ENCODE measurements around the gene SNTG2.

Gene SNTG2

DNA sequence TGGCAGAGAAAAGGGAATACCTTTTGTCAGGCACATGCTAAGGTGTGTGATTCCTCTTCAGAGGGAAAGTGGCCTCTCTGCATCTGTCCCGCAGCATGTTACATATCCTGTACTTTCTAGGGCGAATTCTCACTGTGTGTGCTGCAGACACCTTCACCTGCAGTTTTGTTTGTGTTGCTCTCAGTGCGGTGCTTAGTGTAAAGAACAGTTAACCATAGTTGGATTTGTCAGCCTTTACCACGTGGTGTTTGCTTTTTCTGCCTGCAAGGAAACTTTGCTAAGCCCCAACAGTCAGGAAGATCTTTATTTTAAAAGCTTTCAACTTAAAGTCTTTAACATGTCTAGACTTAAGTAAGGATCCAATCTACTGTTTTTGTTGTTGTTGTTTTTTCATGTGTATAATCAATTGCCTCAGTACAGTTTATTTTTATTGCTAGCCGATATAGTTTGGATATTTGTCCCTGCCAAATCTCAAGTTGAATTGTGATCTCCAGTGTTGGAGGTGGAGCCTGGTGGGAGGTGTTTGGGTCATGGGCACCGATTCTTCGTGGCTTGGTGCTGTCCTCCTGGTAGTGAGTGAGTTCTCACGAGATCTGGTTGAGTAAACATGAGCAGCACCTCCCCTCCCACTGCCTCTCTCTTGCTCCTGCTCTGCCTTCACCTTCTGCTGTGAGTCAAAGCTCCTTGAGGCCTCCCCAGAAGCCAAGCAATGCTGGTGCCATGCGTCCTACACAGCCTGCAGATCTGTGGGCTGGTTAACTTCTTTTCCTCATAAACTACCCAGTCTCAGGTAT is 90.6 kb downstream of the SNTG2 start:
- TF ChIP-seq, protein P1, sequence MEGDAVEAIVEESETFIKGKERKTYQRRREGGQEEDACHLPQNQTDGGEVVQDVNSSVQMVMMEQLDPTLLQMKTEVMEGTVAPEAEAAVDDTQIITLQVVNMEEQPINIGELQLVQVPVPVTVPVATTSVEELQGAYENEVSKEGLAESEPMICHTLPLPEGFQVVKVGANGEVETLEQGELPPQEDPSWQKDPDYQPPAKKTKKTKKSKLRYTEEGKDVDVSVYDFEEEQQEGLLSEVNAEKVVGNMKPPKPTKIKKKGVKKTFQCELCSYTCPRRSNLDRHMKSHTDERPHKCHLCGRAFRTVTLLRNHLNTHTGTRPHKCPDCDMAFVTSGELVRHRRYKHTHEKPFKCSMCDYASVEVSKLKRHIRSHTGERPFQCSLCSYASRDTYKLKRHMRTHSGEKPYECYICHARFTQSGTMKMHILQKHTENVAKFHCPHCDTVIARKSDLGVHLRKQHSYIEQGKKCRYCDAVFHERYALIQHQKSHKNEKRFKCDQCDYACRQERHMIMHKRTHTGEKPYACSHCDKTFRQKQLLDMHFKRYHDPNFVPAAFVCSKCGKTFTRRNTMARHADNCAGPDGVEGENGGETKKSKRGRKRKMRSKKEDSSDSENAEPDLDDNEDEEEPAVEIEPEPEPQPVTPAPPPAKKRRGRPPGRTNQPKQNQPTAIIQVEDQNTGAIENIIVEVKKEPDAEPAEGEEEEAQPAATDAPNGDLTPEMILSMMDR (IDR thresholded peaks at IDR 0.05; ENCODE audit: insufficient read depth, low read depth, low read length, missing control alignments): no peak
- DNase-seq (ENCODE audit: low read depth): no peak

DNA sequence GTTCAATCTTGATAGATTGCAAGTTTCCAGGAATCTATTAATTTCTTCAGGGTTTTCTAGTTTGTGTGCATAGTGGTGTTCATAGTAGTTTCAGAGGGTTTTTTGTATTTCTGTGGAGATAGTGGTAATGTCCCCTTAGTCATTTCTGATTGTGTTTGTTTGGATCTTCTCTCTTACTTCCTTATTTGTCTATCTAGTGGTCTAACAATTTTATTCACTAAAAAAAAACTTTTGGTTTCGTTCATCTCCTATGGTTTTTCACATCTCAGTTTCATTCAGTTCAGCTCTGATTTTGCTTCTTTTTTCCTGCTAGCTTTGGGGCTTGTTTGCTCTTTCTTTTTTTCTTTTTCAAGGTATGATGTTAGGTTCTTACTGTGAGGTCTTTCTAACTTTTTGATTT is 94.5 kb downstream of the SNTG2 start:
- no peak for DNase-seq (ENCODE audit: low read depth)
- TF ChIP-seq, protein P1 (IDR thresholded peaks at IDR 0.05; ENCODE audit: insufficient read depth, low read depth, low read length, missing control alignments): no peak
- no peak overlapping the region for H3K4me3 ChIP-seq (ENCODE audit: low read length)

More for the DNA sequence above, 90.6 kb downstream of the SNTG2 start:
- no peak overlapping the region for H3K4me3 ChIP-seq (ENCODE audit: low read length)

DNA sequence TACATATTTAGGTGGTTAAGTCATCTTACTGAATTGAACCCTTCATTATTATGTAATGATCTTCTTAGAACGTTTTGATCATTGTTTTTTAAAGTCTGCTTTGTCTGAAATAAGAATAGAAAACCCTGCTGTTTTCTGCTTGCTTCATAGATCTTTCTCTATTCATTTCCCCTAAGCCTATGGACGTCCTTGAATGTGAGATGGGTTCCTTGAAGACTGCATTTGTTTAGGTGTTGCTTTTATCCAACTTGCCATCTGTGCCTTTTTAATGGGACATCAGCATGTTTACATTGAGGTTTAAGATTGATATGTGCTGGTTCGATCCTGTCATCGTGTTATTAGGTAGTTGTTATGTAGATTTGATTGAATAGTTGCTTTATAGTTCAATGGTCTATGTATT is 95.4 kb downstream of the SNTG2 start:
- H3K4me3 ChIP-seq (ENCODE audit: low read length): no peak overlapping the region
- TF ChIP-seq, protein P1 (IDR thresholded peaks at IDR 0.05; ENCODE audit: insufficient read depth, low read depth, low read length, missing control alignments): no peak
- no peak for DNase-seq (ENCODE audit: low read depth)

DNA sequence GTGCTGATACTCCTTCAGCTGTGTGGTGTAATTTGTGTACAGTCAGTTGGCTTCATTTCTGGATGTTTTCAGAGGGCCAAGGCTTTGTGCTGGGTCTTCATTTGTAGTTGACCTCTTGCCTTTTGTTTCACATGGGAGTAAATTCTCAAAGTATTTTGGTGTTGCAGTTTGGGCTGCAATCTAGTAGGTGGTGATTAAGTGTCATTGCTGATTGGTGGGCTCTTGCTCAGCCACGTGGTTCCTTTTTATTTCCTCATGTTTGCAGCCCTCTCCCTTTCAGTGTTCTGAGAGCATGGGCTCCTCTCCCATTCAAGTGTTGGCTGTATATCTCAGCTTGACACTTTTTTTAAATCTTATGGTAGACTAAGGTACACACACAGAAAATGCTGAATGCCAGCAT is 96.8 kb downstream of the SNTG2 start:
- no peak for DNase-seq (ENCODE audit: low read depth)

DNA sequence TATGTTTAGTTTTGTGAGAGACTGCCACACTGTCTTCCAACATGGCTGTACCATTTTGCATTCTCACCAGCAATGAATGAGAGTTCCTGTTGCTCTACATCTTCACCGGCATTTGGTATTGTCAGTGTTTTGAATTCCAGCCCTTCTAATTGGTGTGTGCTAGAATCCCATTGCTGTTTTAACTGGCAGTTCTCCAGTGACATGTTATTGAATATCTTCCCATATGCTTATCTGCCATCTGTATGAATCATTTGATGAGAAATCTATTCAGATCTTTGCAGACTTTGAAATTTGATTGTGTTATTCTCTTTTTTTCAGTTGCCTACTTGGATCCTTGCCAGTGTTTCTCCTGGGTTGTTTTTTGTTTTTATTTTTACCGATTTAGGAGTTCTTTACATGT is 99.0 kb downstream of the SNTG2 start:
- TF ChIP-seq, protein P1 (IDR thresholded peaks at IDR 0.05; ENCODE audit: insufficient read depth, low read depth, low read length, missing control alignments): no peak

More for the DNA sequence above, 96.8 kb downstream of the SNTG2 start:
- H3K4me3 ChIP-seq (ENCODE audit: low read length): no peak overlapping the region
- TF ChIP-seq, protein P1 (IDR thresholded peaks at IDR 0.05; ENCODE audit: insufficient read depth, low read depth, low read length, missing control alignments): no peak

DNA sequence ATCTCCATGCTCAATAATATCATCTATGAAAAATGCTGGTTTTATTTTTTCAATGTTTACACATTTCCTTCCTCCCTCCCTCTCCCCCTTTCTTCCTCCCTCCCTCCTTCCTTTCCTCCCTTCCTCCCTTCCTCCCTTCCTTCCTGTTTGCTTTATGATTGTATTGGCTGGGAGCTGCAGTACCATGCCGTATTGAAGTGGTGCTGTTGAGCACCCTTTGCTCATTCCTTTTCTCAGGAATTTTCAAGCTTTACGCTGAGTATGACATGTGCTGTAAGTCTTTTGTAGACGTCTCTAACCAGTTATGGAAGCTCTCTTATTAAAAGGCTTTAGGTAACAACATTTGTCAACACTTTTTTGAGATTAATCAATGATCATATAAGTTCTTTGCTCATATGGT is 100.4 kb downstream of the SNTG2 start:
- no peak overlapping the region for H3K4me3 ChIP-seq (ENCODE audit: low read length)
- TF ChIP-seq, protein P1 (IDR thresholded peaks at IDR 0.05; ENCODE audit: insufficient read depth, low read depth, low read length, missing control alignments): peak; percentile 9
- DNase-seq (ENCODE audit: low read depth): no peak

More for the DNA sequence above, 99.0 kb downstream of the SNTG2 start:
- H3K4me3 ChIP-seq (ENCODE audit: low read length): no peak overlapping the region
- DNase-seq (ENCODE audit: low read depth): no peak

DNA sequence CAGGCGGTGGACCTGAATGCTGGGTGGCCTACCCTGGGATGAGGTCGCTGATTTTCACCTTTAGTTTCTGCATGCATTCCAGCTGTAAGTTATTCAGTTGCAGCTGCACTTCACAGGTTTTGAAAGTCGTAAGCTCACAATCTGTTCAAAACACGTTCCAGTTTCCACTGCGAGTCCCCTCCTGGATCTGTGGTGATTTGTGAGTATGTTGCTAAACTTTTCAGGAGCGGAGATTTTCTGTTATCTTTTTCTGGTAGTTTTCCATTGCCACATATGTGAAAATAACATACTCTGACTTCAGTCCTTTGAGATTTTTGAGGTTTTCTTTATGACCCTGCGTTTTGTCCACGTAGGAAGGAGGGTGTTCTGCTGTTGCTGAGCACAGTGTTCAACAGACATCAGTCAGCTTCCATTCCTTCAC is 102.1 kb downstream of the SNTG2 start:
- DNase-seq (ENCODE audit: low read depth): no peak
- H3K4me3 ChIP-seq (ENCODE audit: low read length): no peak overlapping the region
- TF ChIP-seq, protein P1 (IDR thresholded peaks at IDR 0.05; ENCODE audit: insufficient read depth, low read depth, low read length, missing control alignments): no peak

Measured in epithelial cell of esophagus (primary cell).